ENCODE data around the gene ENO2.
A peak's percentile ranks its signal among the peaks of the same experiment; 100 is the strongest.

The ENO2 gene

GRCh38 chr12:6936636-6937480, 22.5 kb downstream of the ENO2 start:
- DNase-seq: no peak

- peak; percentile 82 for DNase-seq
These were observed 23.3 kb downstream of the ENO2 start for GRCh38 chr12:6937481-6938352.

DNA sequence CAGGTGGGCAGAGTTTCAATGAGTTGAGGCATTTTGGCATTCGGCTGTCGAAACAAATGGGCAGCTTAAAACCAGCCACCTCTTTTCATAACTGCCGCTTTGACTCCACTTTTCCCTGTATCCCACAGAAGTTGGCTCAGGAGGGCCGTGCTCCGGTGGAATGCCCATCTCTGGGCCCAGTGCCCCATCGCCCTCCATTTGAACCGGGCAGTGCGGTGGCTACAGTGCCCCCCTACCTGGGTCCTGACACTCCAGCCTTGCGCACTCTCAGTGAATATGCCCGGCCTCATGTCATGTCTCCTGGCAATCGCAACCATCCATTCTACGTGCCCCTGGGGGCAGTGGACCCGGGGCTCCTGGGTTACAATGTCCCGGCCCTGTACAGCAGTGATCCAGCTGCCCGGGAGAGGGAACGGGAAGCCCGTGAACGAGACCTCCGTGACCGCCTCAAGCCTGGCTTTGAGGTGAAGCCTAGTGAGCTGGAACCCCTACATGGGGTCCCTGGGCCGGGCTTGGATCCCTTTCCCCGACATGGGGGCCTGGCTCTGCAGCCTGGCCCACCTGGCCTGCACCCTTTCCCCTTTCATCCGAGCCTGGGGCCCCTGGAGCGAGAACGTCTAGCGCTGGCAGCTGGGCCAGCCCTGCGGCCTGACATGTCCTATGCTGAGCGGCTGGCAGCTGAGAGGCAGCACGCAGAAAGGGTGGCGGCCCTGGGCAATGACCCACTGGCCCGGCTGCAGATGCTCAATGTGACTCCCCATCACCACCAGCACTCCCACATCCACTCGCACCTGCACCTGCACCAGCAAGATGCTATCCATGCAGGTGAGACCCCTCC, 24.2 kb downstream of the ENO2 start:
- DNase-seq: no peak

- DNase-seq: no peak
These were observed 24.8 kb downstream of the ENO2 start for GRCh38 chr12:6939191-6939540.

DNA sequence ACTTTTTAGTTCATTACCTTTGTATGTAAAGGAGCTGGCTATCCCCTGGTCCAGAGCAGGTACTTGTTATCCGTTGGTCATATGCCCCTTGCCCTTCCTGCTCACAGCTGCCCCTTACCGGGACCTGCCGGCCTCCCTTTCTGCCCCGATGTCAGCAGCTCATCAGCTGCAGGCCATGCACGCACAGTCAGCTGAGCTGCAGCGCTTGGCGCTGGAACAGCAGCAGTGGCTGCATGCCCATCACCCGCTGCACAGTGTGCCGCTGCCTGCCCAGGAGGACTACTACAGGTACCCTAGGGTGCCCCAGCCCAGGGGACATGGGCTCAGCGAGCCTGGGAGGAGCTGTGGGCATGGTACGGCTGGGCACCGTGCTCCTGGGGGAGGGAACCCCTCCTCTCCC, 26.9 kb downstream of the ENO2 start:
- DNase-seq: no peak

- DNase-seq: no peak
These were observed 27.4 kb downstream of the ENO2 start for GRCh38 chr12:6941782-6942181.

DNA sequence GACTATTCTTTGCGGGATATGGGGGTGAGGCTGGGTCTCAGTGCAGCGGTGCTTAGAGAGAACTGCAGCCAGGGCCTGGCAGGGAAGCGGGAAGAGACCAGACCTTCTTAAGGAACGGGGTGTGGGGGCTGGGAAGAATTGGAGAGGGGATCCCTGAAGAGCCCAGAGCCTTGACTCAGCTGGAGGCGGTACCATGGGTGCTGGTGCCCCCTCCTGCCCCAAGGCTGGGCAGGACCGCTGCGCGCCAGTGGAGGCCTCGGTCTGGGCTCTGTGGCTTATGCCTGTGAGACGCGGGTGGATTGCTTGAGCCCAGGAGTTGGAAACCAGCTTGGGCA, 27.9 kb downstream of the ENO2 start:
- DNase-seq: no peak

DNA sequence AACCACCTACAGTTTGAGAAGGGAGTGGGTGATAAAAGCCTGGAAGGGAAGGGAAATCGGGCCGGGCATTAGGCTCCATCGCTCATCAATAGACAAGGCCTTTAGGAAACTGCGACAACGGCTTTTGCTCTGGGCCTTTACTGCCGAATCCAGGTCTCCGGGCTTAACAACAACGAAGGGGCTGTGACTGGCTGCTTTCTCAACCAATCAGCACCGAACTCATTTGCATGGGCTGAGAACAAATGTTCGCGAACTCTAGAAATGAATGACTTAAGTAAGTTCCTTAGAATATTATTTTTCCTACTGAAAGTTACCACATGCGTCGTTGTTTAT, 29.0 kb downstream of the ENO2 start:
- DNase-seq: no peak

DNA sequence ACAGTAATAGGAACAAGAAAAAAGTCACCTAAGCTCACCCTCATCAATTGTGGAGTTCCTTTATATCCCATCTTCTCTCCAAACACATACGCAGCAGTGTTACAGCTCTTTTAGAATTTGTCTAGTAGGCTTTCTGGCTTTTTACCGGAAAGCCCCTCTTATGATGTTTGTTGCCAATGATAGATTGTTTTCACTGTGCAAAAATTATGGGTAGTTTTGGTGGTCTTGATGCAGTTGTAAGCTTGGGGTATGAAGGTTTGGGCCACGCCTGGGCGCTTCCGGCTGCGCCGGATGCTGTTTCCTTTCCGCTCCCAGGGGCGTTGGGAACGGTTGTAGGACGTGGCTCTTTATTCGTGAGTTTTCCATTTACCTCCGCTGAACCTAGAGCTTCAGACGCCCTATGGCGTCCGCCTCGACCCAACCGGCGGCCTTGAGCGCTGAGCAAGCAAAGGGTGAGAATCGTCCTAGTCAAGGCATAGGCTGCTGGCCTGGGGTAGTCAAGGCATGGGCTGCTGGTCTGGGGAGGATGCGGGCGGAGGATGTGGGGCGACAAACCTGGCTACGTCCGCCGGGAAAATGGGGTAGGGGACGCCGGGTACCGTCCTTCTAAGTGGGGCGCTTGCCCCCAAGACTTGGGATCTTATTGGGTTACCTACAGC, 29.5 kb downstream of the ENO2 start, which contains the start of the genes C12orf57 and RNU7-1:
C12orf57 (plus strand) TSS at position 301 of the 659 bp plus-strand sequence; CDS start at position 401, 100 bp downstream.
RNU7-1 (plus strand) TSS at position 95 of the 659 bp plus-strand sequence.
- peak; percentile 75 for DNase-seq

DNA sequence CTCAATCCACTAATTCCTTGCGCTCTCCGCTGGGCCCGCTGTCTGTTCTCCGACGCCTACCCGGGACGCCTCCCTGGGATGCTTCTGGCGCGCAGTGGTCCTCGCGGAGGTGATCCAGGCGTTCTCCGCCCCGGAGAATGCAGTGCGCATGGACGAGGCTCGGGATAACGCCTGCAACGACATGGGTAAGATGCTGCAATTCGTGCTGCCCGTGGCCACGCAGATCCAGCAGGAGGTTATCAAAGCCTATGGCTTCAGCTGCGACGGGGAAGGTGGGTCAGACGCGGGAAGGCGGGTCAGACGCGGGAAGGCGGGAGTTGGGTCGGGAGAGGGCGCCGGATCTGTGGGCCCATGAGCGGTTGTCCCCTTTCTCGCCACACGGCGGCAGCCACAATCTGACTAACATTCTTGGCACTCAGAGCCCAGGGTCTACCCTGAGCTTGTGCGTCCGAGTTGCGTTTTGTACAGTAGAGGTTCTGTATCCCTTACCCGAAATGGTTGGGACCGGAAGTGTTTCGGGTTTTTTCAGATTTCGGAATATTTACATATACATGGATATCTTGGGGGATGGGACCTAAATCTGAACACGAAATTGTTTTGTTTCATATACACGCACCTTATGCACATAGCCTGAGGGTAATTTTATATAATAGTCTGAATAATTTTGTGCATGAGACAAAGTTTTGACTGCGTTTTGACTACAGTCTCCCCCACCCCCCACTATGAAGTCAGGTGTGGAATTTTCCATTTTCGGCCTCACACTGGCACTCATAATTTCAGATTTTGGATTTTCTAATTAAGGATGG, 30.2 kb downstream of the ENO2 start:
- DNase-seq: peak; percentile 72

- no peak for DNase-seq
These were observed 31.2 kb downstream of the ENO2 start for GRCh38 chr12:6945613-6946012.

DNA sequence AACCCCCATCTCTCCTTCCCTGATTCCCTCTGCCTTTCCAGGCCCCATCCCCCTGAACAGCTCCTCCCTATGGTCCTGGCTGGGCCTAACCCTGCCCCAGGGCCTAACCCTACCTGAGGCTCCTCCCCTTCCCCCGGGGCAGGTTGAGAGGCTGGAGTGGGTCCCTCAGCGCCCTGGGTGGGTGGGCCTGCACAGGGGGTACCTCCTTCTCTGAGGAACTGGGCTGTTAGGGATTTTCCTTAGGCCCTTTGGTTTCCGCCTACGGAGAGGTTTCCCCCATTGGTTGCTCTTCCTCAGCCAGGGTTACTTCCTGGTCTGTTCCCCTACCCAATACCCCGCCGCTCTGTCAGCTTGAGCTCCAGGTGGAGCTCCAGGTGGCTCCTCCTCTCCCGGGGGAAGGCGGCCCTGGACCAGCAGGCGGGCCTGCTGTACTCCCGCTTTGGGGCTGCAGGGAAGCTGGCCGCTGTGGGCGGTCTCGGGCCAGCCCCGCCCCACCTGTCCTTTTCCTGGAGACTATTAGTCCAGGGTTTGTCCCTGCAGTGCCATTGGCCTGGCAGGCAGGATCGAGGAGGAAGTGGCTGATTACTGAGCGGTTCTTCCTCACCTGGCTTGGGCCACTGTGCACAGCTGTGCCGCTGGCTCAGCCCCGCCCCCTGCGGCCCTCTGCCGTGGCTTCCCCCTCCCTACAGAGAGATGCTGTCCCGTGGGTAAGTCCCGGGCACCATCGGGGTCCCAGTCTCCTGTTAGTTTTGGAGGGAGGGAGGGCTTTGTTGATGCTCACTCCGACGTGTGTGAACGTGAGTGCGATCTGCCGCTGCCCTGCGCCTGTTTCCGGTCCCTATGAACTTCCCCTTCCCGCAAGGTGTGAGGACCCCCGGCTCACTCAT, 31.9 kb downstream of the ENO2 start:
- peak; percentile 67 for DNase-seq

GRCh38 chr12:6946920-6947374, 32.6 kb downstream of the ENO2 start:
- no peak for DNase-seq

DNA sequence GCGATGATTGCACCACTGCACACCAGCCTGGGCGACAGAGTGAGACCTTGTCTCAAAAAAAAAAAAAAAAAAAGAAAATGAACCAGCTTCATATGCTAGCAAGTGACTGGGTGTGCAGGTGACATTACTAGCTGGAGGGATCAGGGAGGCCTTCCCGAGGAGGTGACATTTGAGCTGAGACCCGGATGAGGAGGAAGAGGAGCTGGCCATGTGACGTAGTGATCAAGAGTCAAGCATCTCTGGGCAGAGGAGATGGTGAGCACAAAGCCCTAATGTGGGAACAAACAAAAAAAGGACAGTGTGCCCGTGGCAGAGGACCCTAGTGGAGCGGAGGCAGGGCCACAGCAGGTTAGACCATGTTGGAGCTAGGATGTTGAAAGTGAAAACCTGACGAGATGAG, 33.2 kb downstream of the ENO2 start:
- DNase-seq: no peak

GRCh38 chr12:6948873-6949594, 34.7 kb downstream of the ENO2 start:
- DNase-seq: no peak

DNA sequence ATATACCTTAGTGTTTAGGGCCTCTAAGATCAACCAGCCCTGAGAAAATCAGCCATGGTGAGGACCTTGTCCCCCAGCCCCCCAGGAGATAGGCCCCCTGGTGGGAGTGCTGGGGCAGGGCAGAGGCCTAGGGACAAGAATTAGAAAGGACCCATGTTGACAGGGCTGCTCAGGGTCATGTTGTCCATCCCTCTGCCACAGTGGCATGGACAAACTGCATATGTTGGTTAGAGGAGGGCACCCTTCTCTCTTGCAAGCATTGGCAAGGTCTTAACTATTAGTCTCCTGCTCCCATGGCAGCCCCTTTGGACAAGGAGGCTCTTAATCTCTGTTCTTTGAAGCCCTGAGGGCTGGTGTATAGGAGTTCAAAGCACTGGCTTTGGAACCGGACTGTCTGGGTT, 36.0 kb downstream of the ENO2 start:
- peak; percentile 18 for DNase-seq

DNA sequence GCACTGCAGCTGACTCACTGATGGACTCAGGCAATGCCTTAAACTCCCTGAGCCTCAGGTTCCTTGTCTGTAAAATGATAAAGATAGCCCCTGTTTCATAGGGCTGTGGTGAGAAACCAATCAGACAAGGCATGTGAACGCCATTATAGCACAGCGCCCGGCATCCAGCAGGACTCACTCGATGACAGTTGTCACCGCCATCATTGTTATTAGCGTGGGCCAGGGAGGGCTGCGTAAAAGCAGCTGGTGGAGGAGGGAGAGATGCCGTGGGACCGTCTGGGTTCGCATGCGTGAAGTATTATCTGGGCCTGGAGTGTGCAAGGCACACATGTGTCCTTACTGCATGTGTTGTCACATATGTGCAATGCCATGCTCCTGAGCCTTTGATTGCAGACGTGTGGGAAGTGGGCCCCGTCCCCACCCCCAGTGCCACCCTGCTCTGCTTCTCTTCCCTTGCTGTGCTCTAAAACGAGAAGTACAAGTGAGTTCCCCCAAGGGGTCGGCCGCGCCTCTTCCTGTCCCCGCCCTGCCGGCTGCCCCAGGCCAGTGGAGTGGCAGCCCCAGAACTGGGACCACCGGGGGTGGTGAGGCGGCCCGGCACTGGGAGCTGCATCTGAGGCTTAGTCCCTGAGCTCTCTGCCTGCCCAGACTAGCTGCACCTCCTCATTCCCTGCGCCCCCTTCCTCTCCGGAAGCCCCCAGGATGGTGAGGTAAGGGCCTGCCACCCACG, 36.6 kb downstream of the ENO2 start, which contains the start of gene PTPN6:
PTPN6 (plus strand) TSS at position 546 of the 730 bp plus-strand sequence; CDS start at position 703, 157 bp downstream.
- DNase-seq: peak; percentile 88

- DNase-seq: no peak
These were observed 37.3 kb downstream of the ENO2 start for GRCh38 chr12:6951551-6952120.
